AG09319 (cell line): ENCODE results near the gene UBXN2A.
"Not testable (repeated sequence)": the region's sequence is repeated elsewhere in the genome, so short reads cannot be mapped to it uniquely, and the experiment has no call there.

Source experiments
- DNase-seq: peaks from one replicate; pipeline ENCODE4 v3.0.0-alpha.2; 2010; ENCODE audit warnings: low read depth; ENCODE audit errors: extremely low read depth
- TF ChIP-seq, protein P1 (sequence below): IDR thresholded peaks from 2 replicates; pipeline ENCODE4 v1.5.1; 2011; ENCODE audit warnings: low read depth, mild to moderate bottlenecking, inconsistent platforms, low read length, moderate library complexity

The UBXN2A gene

DNA sequence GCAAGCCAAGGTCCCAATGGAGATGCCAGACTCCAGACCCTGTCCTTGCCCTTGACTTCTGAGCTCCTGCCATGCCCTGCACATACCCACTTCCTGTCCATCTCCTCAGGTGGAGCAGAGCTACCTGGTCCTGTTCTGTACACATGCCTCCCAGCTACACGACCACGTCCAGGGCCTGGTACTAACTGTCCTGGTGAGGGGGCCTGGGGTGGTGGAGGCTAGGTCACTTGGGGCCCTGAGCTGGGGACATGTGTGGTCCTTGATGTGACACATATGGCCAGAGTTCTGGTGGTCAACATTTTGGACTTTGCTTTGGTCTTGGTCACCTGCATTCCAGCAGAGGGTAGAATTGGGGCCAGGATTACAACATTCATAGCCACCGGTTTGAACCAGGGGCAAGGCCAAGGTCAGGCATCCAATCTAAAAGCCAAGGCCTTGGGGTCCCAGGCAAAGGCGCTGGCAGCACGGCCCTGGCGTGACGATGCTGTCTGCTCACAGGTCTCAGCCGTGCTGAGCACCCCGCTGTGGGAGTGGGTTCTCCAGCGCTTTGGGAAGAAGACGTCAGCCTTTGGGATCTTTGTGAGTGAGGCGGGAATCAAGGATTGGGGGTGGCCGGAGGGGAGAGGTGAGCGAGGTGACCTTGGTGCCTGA is 82.2 kb downstream of the UBXN2A start:
- no peak for DNase-seq
- TF ChIP-seq, protein P1, sequence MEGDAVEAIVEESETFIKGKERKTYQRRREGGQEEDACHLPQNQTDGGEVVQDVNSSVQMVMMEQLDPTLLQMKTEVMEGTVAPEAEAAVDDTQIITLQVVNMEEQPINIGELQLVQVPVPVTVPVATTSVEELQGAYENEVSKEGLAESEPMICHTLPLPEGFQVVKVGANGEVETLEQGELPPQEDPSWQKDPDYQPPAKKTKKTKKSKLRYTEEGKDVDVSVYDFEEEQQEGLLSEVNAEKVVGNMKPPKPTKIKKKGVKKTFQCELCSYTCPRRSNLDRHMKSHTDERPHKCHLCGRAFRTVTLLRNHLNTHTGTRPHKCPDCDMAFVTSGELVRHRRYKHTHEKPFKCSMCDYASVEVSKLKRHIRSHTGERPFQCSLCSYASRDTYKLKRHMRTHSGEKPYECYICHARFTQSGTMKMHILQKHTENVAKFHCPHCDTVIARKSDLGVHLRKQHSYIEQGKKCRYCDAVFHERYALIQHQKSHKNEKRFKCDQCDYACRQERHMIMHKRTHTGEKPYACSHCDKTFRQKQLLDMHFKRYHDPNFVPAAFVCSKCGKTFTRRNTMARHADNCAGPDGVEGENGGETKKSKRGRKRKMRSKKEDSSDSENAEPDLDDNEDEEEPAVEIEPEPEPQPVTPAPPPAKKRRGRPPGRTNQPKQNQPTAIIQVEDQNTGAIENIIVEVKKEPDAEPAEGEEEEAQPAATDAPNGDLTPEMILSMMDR, result no peak

DNA sequence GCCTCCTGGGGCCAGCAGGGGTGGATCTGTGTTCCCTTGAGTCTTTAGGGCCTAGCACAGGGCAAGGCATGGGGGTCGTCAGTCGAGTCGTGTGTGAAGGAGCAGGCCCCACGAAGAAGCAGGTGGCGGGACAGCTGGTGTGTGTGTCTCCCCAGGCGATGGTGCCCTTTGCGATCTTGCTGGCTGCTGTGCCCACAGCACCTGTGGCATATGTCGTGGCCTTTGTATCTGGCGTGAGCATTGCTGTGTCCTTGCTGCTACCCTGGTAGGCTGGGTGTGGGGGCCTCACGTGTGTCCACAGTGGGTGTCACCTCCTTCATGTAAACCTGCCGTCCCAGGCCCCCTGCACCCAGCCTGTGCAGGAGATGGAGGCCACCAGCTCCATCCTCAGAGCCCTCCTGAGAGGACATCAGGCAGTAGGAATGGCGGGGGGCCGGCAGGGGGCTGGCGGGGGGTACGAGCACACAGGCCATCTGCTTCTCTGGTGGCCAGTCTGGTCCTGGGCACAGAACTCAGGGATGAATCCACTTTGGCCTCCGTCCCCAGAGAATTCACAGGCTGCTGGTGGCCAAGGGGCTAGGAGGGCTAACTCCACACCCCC is 82.8 kb downstream of the UBXN2A start:
- TF ChIP-seq, protein P1, result no peak
- DNase-seq, result no peak

DNA sequence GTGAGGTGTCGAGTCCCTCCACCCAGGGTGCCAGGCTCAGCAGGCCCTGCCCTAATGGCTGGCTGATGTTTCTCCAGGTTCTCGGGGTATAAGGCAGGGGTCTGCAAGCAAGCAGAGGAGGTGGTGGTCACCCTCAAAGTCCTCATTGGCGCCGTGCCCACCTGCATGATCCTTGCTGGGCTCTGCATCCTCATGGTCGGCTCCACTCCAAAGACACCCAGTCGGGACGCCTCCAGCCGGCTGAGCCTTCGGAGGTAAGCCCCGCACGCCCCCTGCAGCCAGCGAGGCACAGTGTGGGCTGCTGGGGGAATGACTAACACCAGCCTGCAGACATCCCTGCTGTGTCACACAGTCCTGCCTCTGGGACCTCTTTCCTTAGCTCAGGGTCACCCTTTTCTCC is 83.8 kb downstream of the UBXN2A start:
- TF ChIP-seq, protein P1, result peak; percentile 21
- DNase-seq, result no peak

DNA sequence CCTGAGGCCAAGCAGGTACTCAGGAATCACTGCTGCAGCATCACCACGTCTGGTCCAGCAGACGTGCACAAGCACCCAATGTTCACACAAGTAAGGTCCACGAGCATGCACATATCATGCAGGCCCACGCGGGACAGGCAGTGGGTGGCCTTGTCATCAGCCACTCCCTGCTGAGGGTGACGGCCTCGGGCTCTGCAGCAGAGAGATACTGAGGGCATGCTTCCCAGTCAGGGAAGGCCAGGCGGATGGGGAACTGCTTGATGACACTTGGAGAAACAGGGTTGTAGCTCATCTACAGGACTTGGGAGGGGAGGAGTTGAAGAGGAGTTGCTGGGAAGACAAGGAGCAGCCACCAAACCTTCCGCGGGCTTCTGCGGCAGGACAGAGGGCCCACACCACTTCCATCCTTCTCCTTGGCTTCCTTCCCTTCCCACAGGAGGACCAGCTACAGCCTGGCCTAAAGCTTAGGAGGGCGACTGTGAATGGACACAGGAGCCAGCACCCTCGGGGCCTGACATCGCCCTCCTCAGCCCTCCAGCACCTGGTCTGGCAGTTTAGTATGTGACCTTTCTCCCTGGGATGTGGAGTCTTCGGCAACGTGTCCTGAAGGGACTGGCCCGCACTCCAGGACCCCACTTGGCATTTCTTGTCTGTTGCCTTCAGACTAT is 84.9 kb downstream of the UBXN2A start:
- TF ChIP-seq, protein P1, result no peak
- DNase-seq, result no peak

DNA sequence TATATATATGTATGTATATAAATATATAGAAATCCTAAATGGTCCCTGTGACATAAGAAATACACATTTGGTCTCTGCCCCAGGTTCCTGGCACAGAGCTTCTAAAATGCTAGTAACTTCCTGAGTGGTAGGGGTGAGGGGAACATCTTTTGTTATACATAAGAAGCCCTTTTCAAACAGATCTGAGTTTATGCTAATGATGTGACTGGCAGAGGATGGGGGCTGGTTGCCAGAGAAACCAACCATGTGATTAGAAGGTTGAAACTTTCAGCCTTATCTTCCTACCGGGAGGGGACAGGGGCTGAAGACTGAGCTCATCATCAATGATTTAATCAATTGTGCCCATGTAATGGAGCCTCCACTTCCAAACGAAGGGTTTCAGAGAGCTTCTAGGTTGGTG is 86.0 kb downstream of the UBXN2A start:
- TF ChIP-seq, protein P1, result no peak
- DNase-seq, result no peak

DNA sequence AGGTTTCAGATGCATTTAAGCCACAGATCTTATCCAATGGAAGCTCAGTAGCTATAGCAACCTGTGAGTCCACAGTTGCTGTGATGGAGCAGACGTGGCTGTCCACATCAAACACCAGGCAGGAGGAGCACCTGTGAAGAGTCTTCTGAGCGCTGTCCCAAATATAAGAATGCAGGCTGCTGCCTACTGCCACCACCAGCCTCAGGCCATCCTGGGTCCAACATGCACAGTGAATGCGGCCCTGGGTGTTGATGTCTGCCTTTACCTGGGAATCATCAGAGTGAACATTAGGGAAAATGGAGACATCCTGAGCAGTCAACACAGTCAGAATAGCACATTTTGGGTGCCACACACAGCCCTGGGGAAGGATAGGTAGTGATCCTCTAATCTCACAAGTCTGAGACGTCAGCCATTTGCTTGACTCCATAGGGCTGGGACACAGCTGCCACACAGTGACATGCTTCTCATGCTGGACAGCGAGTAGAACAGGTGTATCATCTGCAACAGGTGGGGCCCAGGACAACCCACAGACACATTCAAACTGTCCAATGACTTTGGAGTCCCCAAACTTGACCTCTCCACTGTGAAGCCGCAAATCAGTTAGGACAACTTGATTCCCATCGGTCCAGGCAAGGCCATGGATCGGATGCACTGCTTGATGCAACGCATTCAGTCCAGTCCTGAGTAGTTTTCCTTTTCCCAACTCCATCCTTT is 98.7 kb downstream of the UBXN2A start:
- TF ChIP-seq, protein P1, result no peak
- no peak for DNase-seq

DNA sequence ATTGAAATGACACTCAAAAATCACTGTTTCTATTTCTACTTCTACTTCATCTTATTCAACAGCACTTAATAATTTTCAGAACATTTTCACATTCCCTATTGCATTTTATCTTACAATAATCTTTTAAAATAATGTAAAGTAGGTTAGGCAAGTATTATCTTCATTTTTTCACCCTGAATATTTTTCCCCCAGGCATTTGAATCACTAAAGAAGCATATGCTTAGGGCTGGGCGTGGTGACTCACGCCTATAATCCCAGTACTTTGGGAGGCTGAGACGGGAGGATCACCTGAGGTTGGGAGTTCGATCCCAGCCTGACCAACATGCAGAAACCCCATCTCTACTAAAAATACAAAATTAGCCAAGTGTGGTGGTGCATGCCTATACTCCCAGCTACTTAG is 100.2 kb downstream of the UBXN2A start:
- no peak for DNase-seq
- TF ChIP-seq, protein P1, result no peak

DNA sequence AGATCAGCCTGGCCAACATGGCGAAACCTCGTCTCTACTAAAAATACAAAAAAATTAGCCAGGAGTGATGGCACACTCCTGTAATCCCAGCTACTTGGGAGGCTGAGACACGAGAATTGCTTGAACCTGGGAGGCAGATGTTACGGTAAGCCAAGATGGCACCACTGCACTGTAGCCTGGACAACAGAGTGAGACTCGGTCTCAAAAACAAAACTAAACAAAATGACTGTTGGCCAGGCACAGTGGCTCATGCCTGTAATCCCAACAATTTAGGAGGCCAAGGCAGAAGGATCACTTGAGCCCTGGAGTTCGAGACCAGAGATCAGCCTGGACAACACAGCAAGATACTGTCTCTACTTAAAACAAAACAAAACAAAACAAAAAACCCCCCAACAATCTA is 102.9 kb downstream of the UBXN2A start:
- not testable (repeated sequence) for DNase-seq
